Left ventricle myocardium inferior (tissue), 1 donor: ENCODE results near the gene TPD52L1. TPM values are rescaled to one million over a fixed set of nuclear protein-coding genes. Genes with fewer than 3 reads are reported as not detected.
A peak's percentile ranks its signal among the peaks of the same experiment; 100 is the strongest.

Experiments
- DNase-seq: peaks from one replicate; pipeline ENCODE4 v3.0.0-alpha.2; 2020
- H3K27ac ChIP-seq: fragments of 200-600 bp; replicated peaks from 2 replicates; pipeline ENCODE4 v1.8.0; 2021
- H3K27me3 ChIP-seq: fragments of 200-600 bp; 2 replicates; pipeline ENCODE4 v1.8.0; 2021; ENCODE audit warnings: low read depth
- H3K36me3 ChIP-seq: fragments of 200-600 bp; 2 replicates; pipeline ENCODE4 v1.8.0; 2021
- H3K4me1 ChIP-seq: fragments of 200-600 bp; 2 replicates; pipeline ENCODE4 v1.8.0; 2021
- H3K4me3 ChIP-seq: fragments of 200-600 bp; 2 replicates; pipeline ENCODE4 v1.8.0; 2021; ENCODE audit warnings: mild to moderate bottlenecking, moderate library complexity
- H3K9me3 ChIP-seq: fragments of 200-600 bp; replicated peaks from 2 replicates; pipeline ENCODE4 v1.8.0; 2021
- CTCF ChIP-seq: fragments of 200-600 bp; IDR thresholded peaks from 2 replicates; pipeline ENCODE4 v1.8.0; 2021; ENCODE audit warnings: antibody characterized with exemption, mild to moderate bottlenecking, borderline replicate concordance
- intact Hi-C: fragments of 100-400 bp; cut with micrococcal nuclease; formaldehyde crosslinking; loops from one replicate; pipeline ENCODE4 v1.11.0; 2022
- total RNA-seq: library from RNA; stranded (reverse); fragmentation: NEBNext Ultra II Directional; extraction: Animal tissue kit (Norgen Biotek cat#: 25700); gene quantifications from one replicate; pipeline ENCODE4 v1.2.1, GENCODE V29; 2021
- donor health status: DM: no; HTN: yes; CAD: no; lungs with severe emphysema.

The TPD52L1 gene
- total RNA-seq, 1 donor from 2014 or later, result 64.0 TPM

GRCh38 chr6:125206389-125206788 is 52.8 kb downstream of the TPD52L1 start:
- Histone ChIP-seq H3K36me3 (no peaks in the 10 kb centered on the region), H3K9me3 (no peaks in the 10 kb centered on the region), H3K27ac (peak overlapping the region; percentile 44), H3K4me1 (peaks cover 33% of the 10 kb centered on the region), H3K27me3 (no peaks in the 10 kb centered on the region), H3K4me3 (no peak overlapping the region)
- no peak for DNase-seq
- no peak for TF ChIP-seq CTCF
- intact Hi-C loops, result no loop called here

- H3K4me3 ChIP-seq, result no peak overlapping the region
- no peaks in the 10 kb centered on the region for H3K36me3 ChIP-seq
- H3K4me1 ChIP-seq, result peaks cover 22% of the 10 kb centered on the region
- no peak overlapping the region for H3K27ac ChIP-seq
- TF ChIP-seq CTCF, result no peak
- intact Hi-C loops, result no loop called here
- H3K27me3 ChIP-seq, result no peaks in the 10 kb centered on the region
- no peaks in the 10 kb centered on the region for H3K9me3 ChIP-seq
- DNase-seq, result no peak
Measured at GRCh38 chr6:125207956-125208355, 54.4 kb downstream of the TPD52L1 start.

GRCh38 chr6:125208625-125209249 is 55.2 kb downstream of the TPD52L1 start:
- no peak for DNase-seq
- no peak overlapping the region for H3K4me3 ChIP-seq
- TF ChIP-seq CTCF, result no peak
- peaks cover 30% of the 10 kb centered on the region for H3K4me1 ChIP-seq
- no peaks in the 10 kb centered on the region for H3K9me3 ChIP-seq
- no peaks in the 10 kb centered on the region for H3K27me3 ChIP-seq
- no peak overlapping the region for H3K27ac ChIP-seq
- intact Hi-C loops, result no loop called here
- H3K36me3 ChIP-seq, result no peaks in the 10 kb centered on the region

GRCh38 chr6:125210667-125211066 is 57.1 kb downstream of the TPD52L1 start:
- no peaks in the 10 kb centered on the region for H3K9me3 ChIP-seq
- H3K27me3 ChIP-seq, result no peaks in the 10 kb centered on the region
- intact Hi-C loops, result no loop called here
- H3K36me3 ChIP-seq, result no peaks in the 10 kb centered on the region
- H3K4me1 ChIP-seq, result peaks cover 43% of the 10 kb centered on the region
- H3K4me3 ChIP-seq, result no peak overlapping the region
- H3K27ac ChIP-seq, result no peak overlapping the region
- no peak for DNase-seq
- TF ChIP-seq CTCF, result no peak

GRCh38 chr6:125211352-125211751 is 57.8 kb downstream of the TPD52L1 start:
- Histone ChIP-seq H3K36me3 (no peaks in the 10 kb centered on the region), H3K9me3 (no peaks in the 10 kb centered on the region), H3K4me1 (peaks cover 41% of the 10 kb centered on the region), H3K27me3 (no peaks in the 10 kb centered on the region), H3K4me3 (no peak overlapping the region), H3K27ac (no peak overlapping the region)
- no peak for DNase-seq
- TF ChIP-seq CTCF, result no peak
- intact Hi-C loops, result no loop called here
